ENCODE results near the gene HERC4. TPM values are rescaled to one million over a fixed set of nuclear protein-coding genes. Genes with fewer than 3 reads are reported as not detected.
"Not testable (repeated sequence)": the region's sequence is repeated elsewhere in the genome, so short reads cannot be mapped to it uniquely, and the experiment has no call there.

HERC4 gene
- total RNA-seq, 1 donor from 2014 or later = 52.7 TPM

DNA sequence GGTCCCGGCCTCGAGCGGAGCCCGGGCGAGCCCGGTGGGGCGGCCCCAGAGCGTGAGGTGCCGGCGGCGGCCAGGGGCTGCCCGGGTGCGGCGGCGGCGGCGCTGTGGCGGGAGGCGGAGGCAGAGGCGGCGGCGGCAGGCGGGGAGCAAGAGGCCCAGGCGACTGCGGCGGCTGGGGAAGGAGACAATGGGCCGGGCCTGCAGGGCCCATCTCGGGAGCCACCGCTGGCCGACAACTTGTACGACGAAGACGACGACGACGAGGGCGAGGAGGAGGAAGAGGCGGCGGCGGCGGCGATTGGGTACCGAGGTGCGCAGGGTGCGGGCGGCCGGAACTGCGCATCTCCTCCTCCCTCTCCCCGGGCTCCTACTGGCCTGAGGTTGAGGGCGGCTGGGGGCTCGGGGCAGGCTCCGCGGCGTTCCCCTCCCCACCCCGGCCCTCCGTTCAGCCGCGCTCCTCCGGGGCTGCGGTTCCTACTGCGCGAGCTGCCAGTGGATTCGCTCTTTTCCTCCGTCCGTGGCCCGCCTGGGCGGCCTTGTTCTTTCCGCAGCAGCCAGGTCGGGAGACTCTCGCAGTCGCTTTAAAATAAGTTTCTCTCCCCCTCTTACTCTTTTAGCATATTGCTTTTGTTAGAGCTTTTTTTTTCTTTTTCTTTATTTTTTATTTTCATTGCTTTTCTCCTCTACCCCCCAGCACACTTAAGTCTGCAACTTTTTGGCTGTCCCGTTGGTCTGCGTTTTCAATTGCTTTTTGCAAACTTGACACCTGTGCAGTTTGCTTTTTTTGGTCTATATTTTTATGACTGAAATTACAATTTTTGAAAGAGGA lies 190.0 kb downstream of the HERC4 start:
- peak; percentile 82 for DNase-seq (ENCODE audit: low read depth)

DNA sequence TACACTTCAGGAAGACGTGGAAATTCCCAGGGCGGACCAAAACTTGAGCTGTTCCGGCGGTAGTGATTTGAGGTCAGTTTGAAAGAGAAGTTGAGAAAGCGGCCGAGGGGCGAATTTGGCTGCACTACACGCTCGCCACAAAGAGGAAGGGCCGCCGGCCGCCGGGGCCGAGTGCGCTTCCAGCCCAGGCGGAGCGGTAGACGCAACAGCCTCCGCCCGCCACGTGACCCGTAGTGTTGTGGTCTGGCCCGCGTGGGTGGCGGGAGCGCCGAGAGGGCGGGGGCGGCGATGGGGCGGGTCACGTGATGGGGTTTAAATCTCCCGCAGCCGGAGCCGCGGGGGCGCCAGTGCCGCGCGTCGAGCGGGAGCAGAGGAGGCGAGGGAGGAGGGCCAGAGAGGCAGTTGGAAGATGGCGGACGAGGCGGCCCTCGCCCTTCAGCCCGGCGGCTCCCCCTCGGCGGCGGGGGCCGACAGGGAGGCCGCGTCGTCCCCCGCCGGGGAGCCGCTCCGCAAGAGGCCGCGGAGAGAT lies 190.7 kb downstream of the HERC4 start, which contains the start of gene SIRT1:
Gene SIRT1 (plus strand): TSS at position 344 of the 529 bp plus-strand sequence. CDS start 66 bp downstream, at position 410.
- peak; percentile 95 for DNase-seq (ENCODE audit: low read depth)

DNA sequence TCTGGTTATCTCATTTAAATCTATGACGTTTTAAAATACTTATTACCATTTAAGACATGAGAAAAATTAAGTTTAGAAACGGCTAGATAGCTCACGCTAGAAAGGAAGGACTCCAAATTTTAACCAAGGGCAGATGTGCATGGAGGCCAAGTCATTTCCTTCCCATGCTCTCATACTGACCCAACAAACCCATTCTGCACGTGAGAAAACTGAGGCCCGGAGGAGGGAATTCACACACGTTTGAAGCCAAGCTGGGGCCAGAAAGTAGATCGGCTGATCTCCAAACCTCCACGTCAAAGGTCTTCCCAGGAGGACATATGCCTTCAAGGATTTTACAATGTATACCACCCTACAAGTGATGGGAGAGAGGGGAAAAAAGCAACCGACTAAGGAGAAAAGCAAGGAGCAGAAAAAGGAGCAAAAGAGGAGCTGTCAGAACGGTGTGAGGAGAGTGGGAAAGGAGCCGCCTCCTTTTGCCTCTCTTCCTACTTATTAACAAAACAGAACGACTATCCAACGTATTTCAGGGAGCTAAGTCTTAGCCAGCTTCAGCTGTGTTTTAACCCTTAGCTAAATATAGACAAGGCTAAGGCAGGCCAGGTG lies 191.3 kb downstream of the HERC4 start:
- DNase-seq (ENCODE audit: low read depth) = no peak

DNA sequence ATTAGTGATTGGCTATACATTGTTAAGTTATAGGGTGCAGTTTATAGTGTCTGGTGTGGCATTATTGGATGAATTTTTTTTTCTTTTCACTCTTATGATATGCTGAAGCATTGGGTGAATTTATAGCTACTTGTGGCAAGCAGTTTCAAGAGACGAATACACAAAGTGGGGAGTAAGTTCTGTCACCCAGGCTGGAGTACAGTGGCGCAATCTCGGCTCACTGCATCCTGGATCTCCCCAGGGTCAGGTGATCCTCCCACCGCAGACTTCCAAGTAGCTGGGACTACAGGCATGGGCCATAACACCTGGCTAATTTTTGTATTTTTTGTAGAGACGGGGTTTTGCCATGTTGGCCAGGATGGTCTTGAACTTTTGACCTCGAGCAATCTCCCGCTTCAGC lies 196.9 kb downstream of the HERC4 start:
- no peak for DNase-seq (ENCODE audit: low read depth)

DNA sequence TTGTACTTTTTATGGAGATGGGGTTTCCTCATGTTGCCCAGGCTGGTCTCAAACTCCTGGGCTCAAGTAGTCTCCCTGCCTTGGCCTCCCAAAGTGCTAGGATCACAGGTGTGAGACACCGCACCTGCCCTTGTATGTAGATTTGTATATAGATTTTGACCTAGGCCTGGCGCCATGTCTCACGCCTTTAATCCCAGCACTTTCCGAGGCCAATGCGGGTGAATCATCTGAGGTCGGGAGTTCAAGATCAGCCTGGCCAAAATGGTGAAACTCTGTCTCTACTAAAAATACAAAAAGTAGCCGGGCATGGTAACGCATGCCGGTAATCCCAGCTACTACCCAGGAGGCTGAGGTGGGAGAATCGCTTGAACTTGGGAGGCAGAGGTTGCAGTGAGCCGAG lies 197.7 kb downstream of the HERC4 start:
- DNase-seq (ENCODE audit: low read depth) = not testable (repeated sequence)

DNA sequence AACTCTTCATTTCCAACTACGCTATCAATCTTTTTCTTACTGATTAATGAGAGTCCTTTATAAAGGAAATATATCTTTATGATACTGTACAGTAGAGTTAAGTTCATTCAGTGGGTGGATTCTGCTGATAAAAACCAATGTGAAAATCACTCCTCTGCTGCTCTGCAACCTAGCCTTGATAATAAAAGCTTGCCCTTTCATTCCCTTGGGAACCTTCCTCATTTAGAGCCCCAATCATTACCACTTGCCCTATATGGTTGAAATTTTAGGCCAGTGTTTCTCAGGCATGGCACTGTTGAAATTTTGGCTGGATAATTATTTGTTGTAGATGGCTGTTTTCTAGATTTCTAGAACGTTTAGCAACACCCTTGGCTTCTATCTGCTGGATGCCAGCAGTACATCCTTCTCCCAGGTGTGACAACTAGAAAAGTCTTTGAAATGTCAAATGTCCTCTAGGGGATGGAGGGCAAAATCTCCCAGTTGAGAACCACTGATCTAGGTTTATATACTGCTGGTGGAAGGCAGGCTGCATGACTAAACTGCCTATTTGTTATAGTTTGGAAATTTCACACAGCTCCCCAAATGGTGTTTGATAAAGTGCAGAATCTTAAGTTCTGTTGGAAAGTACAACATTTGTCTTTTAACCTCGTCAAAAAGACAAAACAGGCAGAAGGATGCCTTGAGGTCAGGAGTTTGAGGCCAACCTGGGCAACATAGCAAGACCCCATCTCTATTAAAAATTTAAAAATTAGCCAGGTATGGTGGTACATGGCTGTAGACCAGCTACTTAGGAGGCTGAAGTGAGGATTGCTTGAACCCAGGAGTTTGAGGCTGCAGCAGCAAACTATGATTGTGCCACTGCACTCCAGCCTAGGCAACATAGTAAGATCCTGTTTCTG lies 199.5 kb downstream of the HERC4 start:
- DNase-seq (ENCODE audit: low read depth) = no peak

Other genes with a start within 250 kb of the HERC4 start
- 5.8 and 6.0 TPM in 2 replicates for gene DNAJC12, start 237.1 kb downstream of the HERC4 start, total RNA-seq
- gene SIRT1, start 190.6 kb downstream of the HERC4 start, total RNA-seq = 15.8 and 19.2 TPM in 2 replicates
- gene MYPN, start 34.2 kb upstream of the HERC4 start, total RNA-seq = 119 and 131 TPM in 2 replicates
- 0.21 and 1.0 TPM in 2 replicates for gene ATOH7, start 156.8 kb upstream of the HERC4 start, total RNA-seq